ENCODE results near the gene DENND5A.

DENND5A gene

DNA sequence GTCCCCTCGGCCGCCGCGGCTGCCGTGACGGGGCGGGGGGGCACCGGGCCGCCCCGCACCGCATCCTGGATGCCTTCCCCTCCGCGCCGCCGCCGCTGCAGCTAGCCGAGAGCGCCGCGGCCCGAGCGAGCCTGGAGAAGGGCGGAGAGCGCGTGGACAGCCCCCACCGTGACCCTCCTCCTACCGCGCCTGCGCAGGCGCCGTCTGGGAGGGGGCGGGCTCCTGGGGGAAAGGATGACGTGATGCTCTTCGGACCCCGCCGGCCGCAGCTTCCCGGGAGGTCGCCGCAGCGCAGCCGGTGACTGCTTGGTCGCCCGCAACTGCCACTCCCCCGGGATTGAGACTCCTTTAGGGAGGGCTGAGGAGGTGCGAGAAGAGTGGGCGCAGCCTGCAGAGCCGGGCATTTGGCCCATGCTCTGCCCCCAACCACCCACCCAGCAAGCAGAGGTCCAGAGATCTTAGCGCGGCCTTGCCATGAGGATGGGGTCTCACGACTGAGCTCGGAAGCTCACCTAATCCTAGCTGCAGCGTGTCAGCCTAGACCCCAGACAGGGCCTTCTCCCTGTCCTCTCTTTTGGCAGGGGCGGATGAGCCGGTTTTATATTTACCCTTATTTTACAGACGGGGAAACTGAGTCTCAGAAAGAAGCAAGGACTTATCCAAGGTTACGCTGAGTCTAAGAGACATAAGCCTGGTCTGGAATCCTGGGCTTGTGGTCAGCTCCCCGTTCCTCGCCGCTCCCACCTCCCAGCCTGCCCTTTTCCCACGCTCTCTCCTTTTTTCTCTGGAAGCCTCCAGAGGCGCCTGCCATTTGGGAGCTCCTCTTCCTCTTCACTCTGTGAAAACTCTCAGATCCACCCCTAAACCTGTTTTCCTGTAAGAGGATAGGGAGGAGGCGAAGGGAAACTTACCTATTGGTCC is at the start of gene DENND5A:
Gene DENND5A, minus strand, starts transcription at position 140 of the 921 bp plus-strand sequence. CDS start 281 bp downstream, outside the sequence.
- TF ChIP-seq, protein P1, sequence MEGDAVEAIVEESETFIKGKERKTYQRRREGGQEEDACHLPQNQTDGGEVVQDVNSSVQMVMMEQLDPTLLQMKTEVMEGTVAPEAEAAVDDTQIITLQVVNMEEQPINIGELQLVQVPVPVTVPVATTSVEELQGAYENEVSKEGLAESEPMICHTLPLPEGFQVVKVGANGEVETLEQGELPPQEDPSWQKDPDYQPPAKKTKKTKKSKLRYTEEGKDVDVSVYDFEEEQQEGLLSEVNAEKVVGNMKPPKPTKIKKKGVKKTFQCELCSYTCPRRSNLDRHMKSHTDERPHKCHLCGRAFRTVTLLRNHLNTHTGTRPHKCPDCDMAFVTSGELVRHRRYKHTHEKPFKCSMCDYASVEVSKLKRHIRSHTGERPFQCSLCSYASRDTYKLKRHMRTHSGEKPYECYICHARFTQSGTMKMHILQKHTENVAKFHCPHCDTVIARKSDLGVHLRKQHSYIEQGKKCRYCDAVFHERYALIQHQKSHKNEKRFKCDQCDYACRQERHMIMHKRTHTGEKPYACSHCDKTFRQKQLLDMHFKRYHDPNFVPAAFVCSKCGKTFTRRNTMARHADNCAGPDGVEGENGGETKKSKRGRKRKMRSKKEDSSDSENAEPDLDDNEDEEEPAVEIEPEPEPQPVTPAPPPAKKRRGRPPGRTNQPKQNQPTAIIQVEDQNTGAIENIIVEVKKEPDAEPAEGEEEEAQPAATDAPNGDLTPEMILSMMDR (IDR thresholded peaks at IDR 0.05), result no peak
- H3K4me3 ChIP-seq, result peak within 1 kb of the TSS; percentile 82
- peak within 1 kb of the TSS; percentile 97 to 99 for H3K27ac ChIP-seq
- DNase-seq (ENCODE audit: low spot score), result peak; percentile 90

DNA sequence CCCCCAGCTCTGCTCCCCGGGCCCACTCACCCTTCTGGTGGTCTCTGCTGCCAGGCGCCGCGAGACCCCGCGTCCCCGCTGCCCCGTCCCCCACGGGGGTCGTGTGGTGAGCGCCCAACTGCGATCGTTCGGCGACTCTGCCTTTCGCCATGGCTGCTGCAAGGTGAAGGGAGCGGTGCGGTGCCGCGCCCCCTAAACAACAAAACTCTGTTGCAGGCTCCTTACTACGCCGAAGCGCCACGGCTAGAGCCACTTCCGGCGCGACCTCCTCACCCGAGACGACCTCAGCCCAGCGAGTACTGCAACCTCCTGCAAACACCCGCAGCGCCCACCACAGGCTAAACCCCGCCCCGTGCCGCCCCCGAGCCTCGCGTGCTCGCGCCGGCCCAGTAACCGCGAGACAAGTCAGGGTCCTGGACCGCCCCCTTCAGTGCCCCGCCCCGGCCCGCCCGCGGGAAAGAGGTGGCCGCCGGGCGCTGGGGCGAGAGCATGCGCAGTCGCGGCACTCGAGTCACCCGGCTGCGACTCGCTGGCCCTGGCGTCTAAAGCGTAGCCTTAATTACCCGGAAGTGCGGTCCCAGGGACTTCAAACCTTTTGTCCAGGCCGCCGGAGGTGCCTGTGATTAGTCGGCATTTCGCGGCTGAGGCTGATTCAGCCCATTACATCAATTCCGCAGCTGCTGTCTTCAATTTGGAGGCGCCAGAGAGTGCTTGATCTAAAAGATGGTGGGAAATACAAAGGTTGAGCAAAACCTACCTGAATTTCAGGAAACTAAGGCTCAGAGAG is 49.3 kb upstream of the DENND5A start, which contains the start of gene TMEM41B:
Gene TMEM41B, minus strand, starts transcription at position 303 of the 787 bp plus-strand sequence. Its CDS starts 152 bp downstream, at position 151.
- peak; percentile 99 for DNase-seq (ENCODE audit: low spot score)
- TF ChIP-seq, protein P1 (IDR thresholded peaks at IDR 0.05), result no peak
- Histone ChIP-seq H3K4me3 (peak within 1 kb of the TSS; percentile 94), H3K27ac (peak within 1 kb of the TSS; percentile 81 to 82)

DNA sequence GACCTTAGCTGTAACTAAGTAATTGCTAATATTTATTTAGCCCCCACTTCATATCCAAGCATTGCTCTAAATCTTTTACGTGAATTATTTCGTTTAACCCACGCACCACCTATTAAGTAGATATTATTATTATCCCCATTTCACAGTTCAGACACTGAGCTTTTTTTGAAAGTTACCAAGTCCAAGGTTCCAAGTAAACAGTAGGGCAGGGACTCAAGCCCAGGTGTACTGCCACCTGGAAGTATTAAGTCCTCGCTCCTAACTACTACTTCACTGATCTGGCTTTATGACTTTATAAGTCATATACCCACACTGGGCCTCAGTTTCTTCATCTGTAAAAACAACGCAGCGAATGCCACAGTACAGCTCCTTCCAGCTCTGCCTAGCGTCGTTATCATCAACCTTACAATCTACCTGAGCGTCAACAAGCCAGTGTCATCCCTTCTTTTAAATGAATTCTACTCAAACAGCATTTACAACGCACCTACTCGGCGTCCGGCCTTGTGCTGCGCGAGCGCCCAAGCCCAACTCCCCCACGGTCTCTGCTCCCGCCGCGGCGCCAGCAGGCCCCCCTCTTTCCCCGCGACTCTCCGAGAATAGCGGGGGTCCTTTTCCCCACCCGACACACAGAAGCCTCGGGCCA is 48.6 kb upstream of the DENND5A start:
- Histone ChIP-seq H3K4me3 (peak overlapping the region; percentile 94), H3K27ac (peak overlapping the region; percentile 81 to 82)
- DNase-seq (ENCODE audit: low spot score), result no peak
- TF ChIP-seq, protein P1 (IDR thresholded peaks at IDR 0.05), result no peak

DNA sequence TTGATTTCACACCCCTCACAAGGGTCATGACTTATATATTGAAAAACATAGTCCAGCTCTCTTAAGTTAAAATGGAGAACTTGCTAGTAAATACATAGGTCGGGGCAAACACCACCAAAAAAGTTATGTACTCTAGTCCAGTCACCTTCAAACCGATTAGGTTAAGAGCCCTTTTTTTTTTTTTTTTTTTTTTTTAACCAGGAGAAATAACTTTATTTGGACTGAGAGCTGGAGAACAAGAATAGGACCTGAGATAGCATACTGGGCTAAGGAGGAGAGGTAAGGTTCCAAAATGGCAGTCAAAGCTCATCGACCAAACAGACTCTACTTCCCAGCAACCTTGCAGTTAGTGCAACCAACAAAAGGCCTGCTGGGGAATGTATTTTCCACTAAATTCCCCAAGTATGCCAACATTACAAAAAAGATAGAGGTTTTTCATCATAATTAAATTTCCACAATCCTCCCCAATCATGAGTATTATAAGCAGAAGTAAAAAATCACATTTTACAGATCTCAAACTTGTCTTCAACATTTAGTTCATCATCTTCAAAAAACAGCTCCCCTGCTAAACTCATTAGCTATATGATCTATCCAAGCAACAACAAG is 45.4 kb upstream of the DENND5A start:
- TF ChIP-seq, protein P1 (IDR thresholded peaks at IDR 0.05), result no peak
- no peak overlapping the region for H3K4me3 ChIP-seq
- no peak for DNase-seq (ENCODE audit: low spot score)
- H3K27ac ChIP-seq, result no peak overlapping the region

DNA sequence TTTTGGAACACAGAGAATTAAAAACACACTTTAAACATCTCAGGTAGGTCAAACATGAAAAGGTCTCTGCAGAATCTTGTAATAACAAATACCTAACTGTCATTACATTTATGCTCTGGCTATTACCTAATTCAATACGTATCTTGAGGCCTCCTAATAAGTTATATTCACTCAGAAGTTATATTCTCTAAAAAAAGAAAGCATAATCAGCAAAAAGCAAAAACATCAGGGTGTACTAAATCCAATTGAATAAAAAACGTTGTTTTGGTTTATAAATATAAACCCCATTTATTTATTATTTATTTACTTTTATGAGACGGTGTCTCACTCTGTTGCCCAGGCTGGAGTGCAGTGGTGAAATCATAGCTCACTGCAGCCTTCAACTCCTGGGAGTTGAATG is 39.0 kb upstream of the DENND5A start:
- no peak overlapping the region for H3K27ac ChIP-seq

DNA sequence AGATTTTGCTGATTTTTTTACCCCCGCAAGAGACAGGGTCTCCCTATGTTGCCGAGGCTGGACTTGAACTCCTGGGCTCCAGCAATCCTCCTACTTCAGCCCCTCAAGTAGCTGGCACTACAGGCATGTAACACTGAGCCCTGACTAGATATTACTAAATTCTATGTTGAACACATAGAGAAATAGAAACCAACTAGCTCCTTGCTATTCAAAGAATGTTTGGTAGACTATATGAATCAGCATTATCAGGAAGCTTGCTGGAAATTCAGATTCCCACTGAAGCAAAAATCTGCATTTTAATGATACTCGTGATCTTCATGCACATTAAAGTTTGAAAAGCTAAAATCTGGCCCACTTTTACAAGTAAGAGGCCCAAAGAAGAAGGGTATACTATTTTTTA is 37.3 kb upstream of the DENND5A start:
- Histone ChIP-seq H3K4me3 (no peak overlapping the region), H3K27ac (no peak overlapping the region)
- TF ChIP-seq, protein P1 (IDR thresholded peaks at IDR 0.05), result no peak
- no peak for DNase-seq (ENCODE audit: low spot score)

More for the DNA sequence above, 39.0 kb upstream of the DENND5A start:
- H3K4me3 ChIP-seq, result no peak overlapping the region
- TF ChIP-seq, protein P1 (IDR thresholded peaks at IDR 0.05), result no peak
- no peak for DNase-seq (ENCODE audit: low spot score)

Measured in coronary artery (tissue), 2 donors.